Thyroid gland (tissue), 4 donors: Measurements from ENCODE around the gene RPS21.

Source experiments
- CTCF ChIP-seq, 6 experiments: fragments of 200-600 bp in 3 of 6; fragments of 450-650 bp in 3 of 6; sonication (generic) in 3 of 6; IDR thresholded peaks; one replicate each; pipeline ENCODE4 v1.5.1; 2016 to 2019; ENCODE audit warnings: antibody characterized with exemption in 6 of 6, mild to moderate bottlenecking in 2 of 6, inconsistent platforms in 1 of 6, moderate library complexity in 1 of 6
- POLR2A ChIP-seq, 2 donors: fragments of 450-650 bp; IDR thresholded peaks; one replicate each; pipeline ENCODE4 v1.6.1; 2017; ENCODE audit warnings: antibody characterized with exemption in 2 of 2, mild to moderate bottlenecking in 2 of 2, moderate library complexity in 1 of 2

- TF ChIP-seq CTCF (IDR thresholded peaks at IDR 0.05) (no peak), POLR2A (IDR thresholded peaks at IDR 0.05) (no peak)
These were observed 30.9 kb upstream of the RPS21 start for GRCh38 chr20:62355878-62356588.
